ENCODE results near the gene DNMT3A.

The DNMT3A gene

DNA sequence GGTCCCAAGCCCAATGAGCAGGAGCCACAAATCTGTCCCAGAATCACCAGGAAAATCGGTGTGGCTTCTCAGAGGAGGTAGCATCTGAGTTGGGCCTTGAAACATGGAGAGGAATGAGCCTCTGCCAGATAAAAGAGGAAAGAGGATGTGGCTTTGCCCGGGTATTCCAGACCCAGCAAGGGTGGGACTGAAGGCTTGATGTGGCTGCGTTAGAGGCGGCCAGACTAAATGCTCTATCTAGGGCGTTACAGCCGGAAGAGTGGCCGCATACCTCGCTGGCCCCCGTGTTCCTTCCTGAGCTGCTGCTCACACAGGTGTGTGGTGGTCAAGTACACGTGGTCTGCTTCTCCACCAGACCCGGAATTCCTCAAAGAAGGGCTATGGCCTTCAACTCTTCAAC, 139.4 kb downstream of the DNMT3A start:
- DNase-seq (ENCODE audit: low spot score): no peak

- no peak for DNase-seq (ENCODE audit: low spot score)
Observed at GRCh38 chr2:25201794-25202193, 139.9 kb downstream of the DNMT3A start.

DNA sequence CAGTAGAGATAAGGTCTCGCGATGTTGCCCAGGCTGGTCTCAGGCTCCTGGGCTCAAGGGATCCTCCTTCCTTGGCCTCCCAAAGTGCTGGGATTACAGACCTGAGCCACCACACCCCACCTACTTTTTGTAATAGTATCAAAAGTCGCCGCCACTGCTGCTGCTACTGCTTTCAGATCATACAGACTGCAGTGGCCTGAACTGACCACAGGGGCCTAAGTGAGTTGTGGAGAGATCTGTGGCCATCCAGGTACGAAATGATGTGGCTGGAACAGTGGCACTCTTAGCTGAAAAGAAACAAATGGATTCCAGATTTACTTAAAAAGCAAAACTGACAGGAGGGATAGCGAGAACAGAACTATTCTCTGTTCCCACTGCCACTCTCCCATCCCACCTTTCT, 140.5 kb downstream of the DNMT3A start:
- no peak for DNase-seq (ENCODE audit: low spot score)

DNA sequence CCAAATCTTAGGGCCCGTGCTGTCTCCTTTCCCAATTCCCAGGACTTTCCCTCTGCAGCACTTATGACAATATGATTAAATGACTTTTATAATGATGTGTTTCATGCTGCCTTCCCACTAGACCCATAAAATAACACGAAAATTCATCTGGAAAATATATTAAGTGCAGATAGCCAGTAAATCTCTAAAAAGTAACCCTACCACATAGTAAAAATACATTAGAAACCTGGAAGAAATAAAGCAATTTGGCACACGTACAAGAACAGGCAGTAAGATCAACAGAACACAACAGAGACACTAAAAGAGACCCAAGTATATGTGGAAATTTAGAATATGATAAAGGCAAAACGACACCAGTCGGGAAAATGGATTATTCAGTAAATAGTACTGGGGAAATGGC, 143.1 kb downstream of the DNMT3A start:
- no peak for DNase-seq (ENCODE audit: low spot score)

- DNase-seq (ENCODE audit: low spot score): no peak
Observed at GRCh38 chr2:25198209-25198525, 143.6 kb downstream of the DNMT3A start.

DNA sequence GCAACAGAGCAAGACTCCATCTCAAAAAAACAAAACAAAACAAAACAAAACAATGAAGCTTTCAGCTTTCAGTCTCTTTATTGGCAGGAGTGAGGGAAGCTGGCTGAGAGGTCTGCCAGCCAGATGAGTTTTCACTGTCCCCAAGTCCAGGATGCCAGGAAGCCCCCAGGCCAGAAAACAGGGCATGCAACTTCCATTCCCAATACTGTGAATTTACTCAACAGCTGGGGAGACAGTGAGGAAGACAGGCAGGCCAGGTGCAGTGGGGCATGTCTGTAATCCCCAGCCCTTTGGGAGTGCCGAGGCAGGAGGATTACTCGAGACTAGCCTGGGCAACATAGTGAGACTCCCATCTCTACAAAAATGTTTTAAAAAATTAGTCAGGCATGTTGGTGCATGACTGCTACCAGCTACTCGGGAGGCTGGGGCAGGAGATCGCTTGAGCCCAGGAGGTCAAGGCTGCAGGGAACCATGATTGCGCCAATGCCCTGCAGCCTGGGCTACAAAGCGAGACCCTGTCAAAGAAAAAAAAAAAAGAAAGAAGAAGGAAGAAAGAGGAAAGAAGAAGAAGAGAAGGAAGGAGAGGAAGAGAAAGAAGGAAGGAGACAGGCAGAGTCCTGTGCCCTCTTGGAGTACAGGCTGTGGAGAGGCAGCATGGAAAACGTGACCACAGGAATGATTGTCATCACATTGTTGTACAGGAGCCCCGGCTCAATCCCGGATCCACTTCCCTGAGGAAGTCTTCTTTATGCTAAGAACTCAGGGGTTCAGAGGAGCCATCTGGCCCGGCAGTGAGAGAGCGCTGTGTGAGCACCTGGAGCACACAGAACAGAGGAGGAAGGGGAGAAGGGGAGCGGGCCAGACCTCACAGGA, 144.2 kb downstream of the DNMT3A start:
- no peak for DNase-seq (ENCODE audit: low spot score)

GRCh38 chr2:25194576-25195122, 147.1 kb downstream of the DNMT3A start:
- no peak for DNase-seq (ENCODE audit: low spot score)

DNA sequence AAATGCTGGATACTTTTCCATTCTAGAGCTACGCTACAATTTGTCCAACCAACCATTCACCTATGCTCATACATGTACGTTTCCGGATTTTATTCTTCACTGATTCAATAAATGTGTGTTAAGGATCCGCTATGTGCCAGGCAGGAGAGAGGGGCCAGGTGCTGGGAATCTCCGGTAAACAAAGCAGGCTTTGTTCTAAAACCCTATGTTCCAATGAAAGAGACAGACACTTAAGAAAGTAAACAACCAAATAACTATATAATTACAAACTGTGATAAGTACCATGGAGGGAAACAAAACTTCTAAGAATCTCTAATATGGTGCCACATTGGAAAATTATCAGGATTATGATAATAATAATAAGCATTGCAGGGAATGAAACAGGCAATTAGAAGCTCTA, 151.2 kb downstream of the DNMT3A start:
- no peak for DNase-seq (ENCODE audit: low spot score)

DNA sequence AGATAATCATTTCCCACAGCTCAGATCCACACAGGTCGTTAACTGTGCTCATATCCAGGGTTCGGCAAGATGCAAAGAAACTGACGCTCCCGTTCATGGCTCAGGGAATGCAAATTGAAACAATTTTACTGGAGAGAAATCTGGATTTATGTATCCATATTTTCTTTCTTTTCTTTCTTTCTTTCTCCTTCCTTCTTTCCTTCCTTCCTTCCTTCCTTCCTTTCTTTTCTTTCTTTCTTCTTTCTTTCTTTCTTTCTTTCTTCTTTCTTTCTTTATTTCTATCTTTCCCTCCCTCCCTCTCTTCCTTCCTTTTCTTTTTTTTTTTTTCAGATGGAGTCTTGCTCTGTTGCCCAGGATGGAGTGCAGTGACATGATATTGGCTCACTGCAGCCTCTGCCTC, 153.3 kb downstream of the DNMT3A start:
- DNase-seq (ENCODE audit: low spot score): no peak

GRCh38 chr2:25187729-25188350, 153.9 kb downstream of the DNMT3A start:
- no peak for DNase-seq (ENCODE audit: low spot score)

DNA sequence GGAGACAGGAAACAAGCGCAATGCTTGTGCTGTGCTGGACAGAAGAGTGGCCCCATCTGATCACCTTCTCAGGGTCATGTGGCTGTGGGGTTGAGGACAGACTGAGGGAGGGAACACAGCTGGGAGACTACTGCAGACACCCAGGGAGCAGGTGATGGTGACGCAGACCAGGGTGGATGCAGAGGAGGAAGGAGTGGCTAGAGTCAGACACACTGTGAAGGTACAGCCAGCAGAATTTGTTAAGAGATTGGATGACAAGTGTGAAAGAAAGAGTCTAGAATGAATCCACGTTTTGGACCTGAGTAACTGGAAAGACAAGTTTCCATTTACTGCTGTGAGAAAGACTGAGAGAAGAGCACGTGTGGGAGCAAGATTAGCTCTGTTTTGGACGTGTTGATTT, 157.5 kb downstream of the DNMT3A start:
- DNase-seq (ENCODE audit: low spot score): no peak

GRCh38 chr2:25178976-25179375, 162.7 kb downstream of the DNMT3A start:
- no peak for DNase-seq (ENCODE audit: low spot score)

Measured in putamen (tissue), 1 donor.